Esophagus squamous epithelium (tissue), 5 donors: ENCODE measurements around the gene CD37. TPM values are rescaled to one million over a fixed set of nuclear protein-coding genes. Genes with fewer than 3 reads are reported as not detected.
"Not testable (repeated sequence)": the region's sequence is repeated elsewhere in the genome, so short reads cannot be mapped to it uniquely, and the experiment has no call there.

Experiments used
- DNase-seq: peaks from one replicate; lab custom pipeline; 2025; lab: John Stamatoyannopoulos, UW
- H3K27ac ChIP-seq, 4 donors: fragments of 200-600 bp; sonication (generic); one replicate each; pipeline ENCODE4 v1.5.1; 2016 to 2019; ENCODE audit warnings: mild to moderate bottlenecking in 1 of 4
- H3K27me3 ChIP-seq, 4 donors: fragments of 200-600 bp; sonication (generic); 1 replicate in 3 of 4; 2 replicates in 1 of 4; pipeline versions ENCODE4 v1.5.1 to v1.6.0; 2017 to 2021; ENCODE audit warnings: antibody characterized with exemption in 1 of 4
- H3K36me3 ChIP-seq, 3 donors: fragments of 200-600 bp; sonication (generic); one replicate each; pipeline ENCODE4 v1.5.1; 2016 to 2019
- H3K4me1 ChIP-seq, 3 donors: fragments of 200-600 bp; sonication (generic); one replicate each; pipeline ENCODE4 v1.5.1; 2017 to 2019
- H3K4me3 ChIP-seq, 4 donors: fragments of 200-600 bp; sonication (generic); 1 replicate in 3 of 4; 2 replicates in 1 of 4; pipeline ENCODE4 v1.5.1; 2016 to 2019; ENCODE audit warnings: mild to moderate bottlenecking in 2 of 4, moderate library complexity in 1 of 4
- H3K9me3 ChIP-seq, 3 donors: fragments of 200-600 bp; sonication (generic); one replicate each; pipeline ENCODE4 v1.5.1; 2016 to 2019
- CTCF ChIP-seq, 6 experiments: fragments of 450-650 bp in 4 of 6; fragments of 200-600 bp in 2 of 6; sonication (generic) in 2 of 6; IDR thresholded peaks; one replicate each; pipeline ENCODE4 v1.5.1; 2016 to 2019; ENCODE audit warnings: antibody characterized with exemption in 6 of 6, mild to moderate bottlenecking in 4 of 6, moderate library complexity in 4 of 6
- POLR2A ChIP-seq, 4 donors: fragments of 450-650 bp; IDR thresholded peaks; one replicate each; pipeline ENCODE4 v1.6.1; 2017; ENCODE audit warnings: antibody characterized with exemption in 4 of 4, mild to moderate bottlenecking in 4 of 4, moderate library complexity in 3 of 4
- WGBS, 2 donors: methylation state at CpG; one replicate each; pipeline ENCODE4 v1.1.5; 2018; 5-methylcytosine and 5-hydroxymethylcytosine counted together
- intact Hi-C: fragments of 100-400 bp; cut with DNase I; formaldehyde crosslinking; loops from one replicate; pipeline ENCODE4 v1.15.0; 2022
- total RNA-seq, 4 donors: library from RNA; depleted of rRNA; stranded (reverse); fragments of >200 nt; gene quantifications; one replicate each; pipeline ENCODE4 v1.1.0, GENCODE V29; 2016
- donor health status: DM: yes; HTN: yes; CAD: no.

Gene CD37
- total RNA-seq, 4 donors from 2014 or later: 3.1 to 21.4 (median 5.3) TPM

- DNase-seq: no peak
- H3K4me1 ChIP-seq: no peaks in the 10 kb centered on the region
- H3K36me3 ChIP-seq: peaks cover 0 to 13% (median 0%) of the 10 kb centered on the region in 3 donors
- no peaks in the 10 kb centered on the region for H3K27me3 ChIP-seq
- TF ChIP-seq CTCF (IDR thresholded peaks at IDR 0.05) (no peak), POLR2A (IDR thresholded peaks at IDR 0.05) (no peak)
- H3K4me3 ChIP-seq: no peak overlapping the region
- WGBS, 2 donors: 92 to 93% methylated on average over 6 of the region's 6 CpGs
- intact Hi-C loops: no loop called here
- no peaks in the 10 kb centered on the region for H3K9me3 ChIP-seq
- H3K27ac ChIP-seq: no peak overlapping the region
These were observed 26.1 kb upstream of the CD37 start for GRCh38 chr19:49309087-49309486.

GRCh38 chr19:49315111-49315510 lies 20.1 kb upstream of the CD37 start:
- whole genome bisulfite sequencing, 2 donors: 81 to 82% methylated on average over 1 of the region's 1 CpG
- Histone ChIP-seq H3K4me3 (no peak overlapping the region), H3K36me3 (peaks cover 0 to 16% (median 0%) of the 10 kb centered on the region in 3 donors), H3K9me3 (peaks cover 0 to 18% (median 10%) of the 10 kb centered on the region in 3 donors), H3K27me3 (no peaks in the 10 kb centered on the region), H3K27ac (no peak overlapping the region), H3K4me1 (no peaks in the 10 kb centered on the region)
- no peak for DNase-seq
- TF ChIP-seq CTCF (IDR thresholded peaks at IDR 0.05) (no peak), POLR2A (IDR thresholded peaks at IDR 0.05) (no peak)
- intact Hi-C loops: loop anchor here (10.0 kb wide), 1 partner anchor 50 kb away; no protein-coding TSS in a partner anchor

- Histone ChIP-seq H3K27ac (no peak overlapping the region), H3K36me3 (peaks cover 0 to 5% (median 0%) of the 10 kb centered on the region in 3 donors), H3K9me3 (peaks cover 0 to 18% (median 10%) of the 10 kb centered on the region in 3 donors), H3K4me3 (no peak overlapping the region), H3K4me1 (no peaks in the 10 kb centered on the region), H3K27me3 (no peaks in the 10 kb centered on the region)
- intact Hi-C loops: loop anchor here (10.0 kb wide), 1 partner anchor 51 kb away; no protein-coding TSS in a partner anchor
- TF ChIP-seq POLR2A (IDR thresholded peaks at IDR 0.05): no peak
- TF ChIP-seq CTCF (IDR thresholded peaks at IDR 0.05): no peak
- no peak for DNase-seq
These were observed 18.9 kb upstream of the CD37 start for GRCh38 chr19:49316284-49316683.

- no peak for DNase-seq
- intact Hi-C loops: loop anchor here (10.0 kb wide), 1 partner anchor 53 kb away; no protein-coding TSS in a partner anchor
- no peaks in the 10 kb centered on the region for H3K4me1 ChIP-seq
- no peaks in the 10 kb centered on the region for H3K27me3 ChIP-seq
- peaks cover 0 to 10% (median 0%) of the 10 kb centered on the region in 3 donors for H3K36me3 ChIP-seq
- peaks cover 0 to 18% (median 10%) of the 10 kb centered on the region in 3 donors for H3K9me3 ChIP-seq
- TF ChIP-seq CTCF (IDR thresholded peaks at IDR 0.05) (no peak), POLR2A (IDR thresholded peaks at IDR 0.05) (no peak)
- no peak overlapping the region for H3K4me3 ChIP-seq
- no peak overlapping the region for H3K27ac ChIP-seq
These were observed 16.9 kb upstream of the CD37 start for GRCh38 chr19:49318296-49318695.

- no peak within 1 kb of the TSS for H3K4me3 ChIP-seq
- H3K27ac ChIP-seq: no peak within 1 kb of the TSS
- DNase-seq: no peak
- 92 to 95% methylated on average over 31 to 35 of the region's 38 CpGs for WGBS, 2 donors
- peaks cover 0 to 6% (median 0%) of the 10 kb centered on the region in 3 donors for H3K4me1 ChIP-seq
- no peak for TF ChIP-seq CTCF (IDR thresholded peaks at IDR 0.05)
- no peak for TF ChIP-seq POLR2A (IDR thresholded peaks at IDR 0.05)
- no peaks in the 10 kb centered on the region for H3K9me3 ChIP-seq
- H3K36me3 ChIP-seq: peaks cover 0 to 8% (median 0%) of the 10 kb centered on the region in 3 donors
- intact Hi-C loops: no loop called here
- no peaks in the 10 kb centered on the region for H3K27me3 ChIP-seq
These were observed 10.2 kb upstream of the CD37 start, which contains the start of gene SLC6A16 for GRCh38 chr19:49324801-49325576. Gene SLC6A16 (minus strand): TSS chr19:49325191. CDS start chr19:49311347, 13,844 bp downstream.

- H3K9me3 ChIP-seq, DNase-seq, H3K36me3 ChIP-seq, H3K4me3 ChIP-seq, intact Hi-C loops, H3K27ac ChIP-seq, H3K4me1 ChIP-seq, H3K27me3 ChIP-seq: not testable (repeated sequence)
- WGBS, 2 donors: 81 to 87% methylated on average over 13 of the region's 13 CpGs
These were observed 9.4 kb upstream of the CD37 start for GRCh38 chr19:49325756-49326155.
